ENCODE results near the gene EDDM3A.

The EDDM3A gene

DNA sequence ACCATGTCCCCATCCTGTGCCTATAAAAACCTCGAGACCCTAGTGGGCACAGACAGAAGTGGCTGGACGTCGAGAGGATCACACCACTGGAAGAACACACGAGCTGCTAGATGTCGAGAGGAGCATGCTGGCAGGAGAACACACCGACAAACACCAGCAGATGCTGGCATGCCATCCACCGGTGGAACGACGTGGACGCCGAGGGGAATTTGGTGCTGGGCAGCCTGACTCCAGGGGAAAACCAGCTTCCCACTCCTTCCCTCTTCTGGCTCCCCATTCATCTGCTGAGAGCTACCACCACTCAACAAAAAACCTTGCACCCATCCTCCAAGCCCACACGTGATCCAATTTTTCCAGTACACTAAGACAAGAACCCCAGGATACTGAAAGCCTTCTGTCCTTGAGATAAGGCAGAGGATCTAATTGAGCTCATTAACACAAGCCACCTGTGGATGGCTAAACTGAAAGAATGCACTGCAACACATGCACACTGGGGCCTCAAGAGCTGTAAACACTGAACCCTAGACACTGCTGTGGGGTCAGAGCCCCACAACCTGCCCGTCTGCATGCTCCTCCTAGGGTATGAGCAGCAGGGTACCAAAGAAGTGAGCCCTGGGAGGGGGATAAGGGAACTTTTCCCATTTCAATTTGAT lies 44.9 kb downstream of the EDDM3A start:
- DNase-seq, result no peak

DNA sequence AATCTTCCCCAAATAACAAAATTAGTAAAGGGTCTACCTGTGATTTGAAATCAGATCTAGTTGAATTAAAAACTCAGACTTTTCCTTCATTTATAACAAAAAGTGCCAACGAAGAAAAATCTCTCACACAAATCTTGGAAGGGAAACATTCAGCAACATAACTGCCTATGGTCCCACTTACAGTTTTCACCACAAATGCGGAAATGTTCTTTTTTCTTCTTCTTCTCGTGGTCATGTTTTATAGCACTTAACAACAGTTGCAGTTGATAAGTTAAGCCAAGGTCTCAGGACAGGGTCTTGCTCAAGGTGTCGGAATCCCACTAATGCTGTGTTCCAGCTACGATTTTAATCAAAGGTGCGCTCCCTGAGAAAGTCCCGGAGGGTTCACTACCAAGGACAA lies 45.5 kb downstream of the EDDM3A start:
- DNase-seq, result no peak

DNA sequence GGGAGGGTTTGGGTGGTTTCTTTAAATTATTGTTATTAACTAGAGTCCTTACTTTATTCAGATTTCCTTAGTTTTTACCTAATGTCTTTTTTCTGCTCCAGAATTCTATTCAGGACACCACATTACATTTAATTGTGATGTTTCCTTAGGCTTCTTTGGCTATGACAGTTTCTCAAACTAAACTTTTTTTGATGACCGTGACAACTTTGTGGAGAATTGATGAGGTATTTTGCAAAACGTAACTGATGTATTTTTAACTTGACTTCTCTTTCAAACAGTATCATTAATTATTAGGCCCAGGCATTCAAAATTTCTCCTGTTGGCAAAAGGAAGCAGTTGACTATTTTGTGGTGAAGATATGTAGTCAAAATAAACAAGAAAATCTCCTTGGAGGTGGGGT lies 45.9 kb downstream of the EDDM3A start:
- no peak for DNase-seq

DNA sequence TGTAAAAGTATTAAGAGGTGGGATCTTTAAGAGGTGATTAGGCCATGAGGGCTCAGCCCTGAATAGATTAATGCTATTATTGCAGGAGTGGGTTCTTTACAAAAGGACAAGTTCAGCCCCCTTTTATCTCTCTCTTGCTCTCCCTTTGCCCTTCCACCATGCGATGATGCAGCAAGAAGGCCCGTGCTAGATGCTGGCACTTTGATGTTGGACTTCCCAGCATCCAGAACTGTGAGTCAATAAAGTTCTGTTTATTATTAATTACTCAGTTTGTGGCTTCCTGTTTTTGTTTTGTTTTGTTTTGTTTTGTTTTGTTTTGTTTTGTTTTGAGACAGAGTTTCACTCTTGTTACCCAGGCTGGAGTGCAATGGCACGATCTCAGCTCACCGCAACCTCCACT lies 46.9 kb downstream of the EDDM3A start:
- no peak for DNase-seq

DNA sequence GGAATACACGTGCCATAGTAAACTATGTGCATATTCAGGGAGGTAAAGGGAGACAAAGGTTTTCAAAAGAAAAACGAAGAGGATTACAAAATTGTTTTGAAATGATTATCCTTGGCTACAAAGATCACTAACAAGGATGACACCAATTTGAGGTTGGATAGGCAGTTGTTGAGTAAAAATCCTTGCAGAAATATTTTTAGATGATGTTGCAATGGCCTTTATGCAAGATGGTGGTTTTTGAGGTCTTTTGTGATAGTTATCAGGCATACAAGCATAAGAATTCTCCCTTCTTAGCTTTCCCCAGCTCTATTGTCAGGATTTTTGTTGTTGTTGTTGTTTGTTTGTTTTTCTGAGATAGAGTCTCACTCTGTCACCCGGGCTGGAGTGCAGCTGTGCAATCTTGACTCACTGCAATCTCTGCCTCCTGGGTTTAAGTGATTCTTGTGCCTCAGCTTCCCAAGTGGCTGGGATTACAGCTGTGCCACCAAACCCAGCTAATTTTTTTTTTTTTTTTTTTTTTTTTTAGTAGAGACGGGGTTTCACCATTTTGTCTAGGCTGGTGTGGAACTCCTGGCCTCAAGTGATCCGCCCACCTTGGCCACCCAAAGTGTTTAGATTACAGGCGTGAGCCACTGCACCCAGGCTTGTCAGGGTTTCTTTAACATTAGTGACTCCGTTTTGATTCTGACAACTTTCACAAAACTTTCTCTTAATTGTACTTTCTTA lies 49.1 kb downstream of the EDDM3A start:
- DNase-seq, result no peak

DNA sequence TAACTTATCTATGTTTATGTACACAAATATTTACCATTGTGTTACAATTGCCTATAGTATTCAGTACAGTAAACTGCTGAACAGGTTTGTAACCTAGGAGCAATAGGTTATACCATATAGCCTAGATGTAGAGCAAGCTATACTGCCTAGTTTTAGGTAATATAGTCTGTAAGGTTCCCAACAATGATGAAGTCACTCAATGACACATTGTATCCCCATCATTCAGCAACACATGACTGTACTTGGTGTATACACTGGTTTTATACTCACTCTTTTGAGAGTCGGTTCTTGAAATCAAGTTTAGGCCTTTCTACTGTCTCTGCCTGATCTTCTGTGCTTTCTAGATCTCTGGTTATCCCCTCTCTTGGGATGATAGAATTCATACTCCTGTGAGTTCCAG lies 51.5 kb downstream of the EDDM3A start:
- DNase-seq, result no peak

All from CD4-positive, alpha-beta T cell treated with Interleukin-1 beta for 1 hour (primary cell).